H1 (cell line): Measurements from ENCODE around the gene TMEM126B. TPM values are rescaled to one million over a fixed set of nuclear protein-coding genes. Genes with fewer than 3 reads are reported as not detected.

Source experiments
- SIRT6 ChIP-seq: IDR thresholded peaks from one replicate; pipeline ENCODE4 v1.7.1; 2012; ENCODE audit warnings: low read length, inconsistent platforms
- polyA plus RNA-seq, 7 experiments: library from polyadenylated mRNA; depleted of rRNA in 3 of 7; stranded (reverse) in 5 of 7; unstranded in 2 of 7; fragments of >200 nt in 5 of 7; fragments of 200-250 nt in 2 of 7; gene quantifications; 1 replicate in 5 of 7; 2 replicates in 1 of 7; 4 replicates in 1 of 7; pipeline versions ENCODE4 v1.2.1 to v1.2.3, GENCODE V29; 2011 to 2013; ENCODE audit warnings: missing spikeins in 2 of 7, mixed read lengths in 2 of 7
- total RNA-seq: library from RNA; stranded (reverse); fragmentation: NEBNext Ultra II Directional; extraction: Animal tissue kit (Norgen Biotek cat#: 25700); gene quantifications from 2 replicates; pipeline ENCODE4 v1.2.1, GENCODE V29; 2021
- TF ChIP-seq, protein P1 (sequence below): IDR thresholded peaks from 2 replicates; pipeline ENCODE4 v1.6.1; 2011; ENCODE audit warnings: low read depth, mild to moderate bottlenecking, low read length; ENCODE audit not compliant: insufficient read depth

The TMEM126B gene
- total and polyA plus RNA-seq, 2 of the 8 experiments (the other 6 are each of a cell fraction or from before 2014, with no cell fraction given), result 85.6 to 101 TPM

GRCh38 chr11:85596886-85597285, 31.5 kb upstream of the TMEM126B start (continued):
- TF ChIP-seq, protein P1, sequence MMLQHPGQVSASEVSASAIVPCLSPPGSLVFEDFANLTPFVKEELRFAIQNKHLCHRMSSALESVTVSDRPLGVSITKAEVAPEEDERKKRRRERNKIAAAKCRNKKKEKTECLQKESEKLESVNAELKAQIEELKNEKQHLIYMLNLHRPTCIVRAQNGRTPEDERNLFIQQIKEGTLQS, result no peak
- TF ChIP-seq SIRT6, result no peak
